Measurements from ENCODE around the gene TAF1. TPM values are rescaled to one million over a fixed set of nuclear protein-coding genes. Genes with fewer than 3 reads are reported as not detected.

Gene TAF1
- total and polyA plus RNA-seq, 10 of the 15 experiments (the other 5 are each of a cell fraction or from before 2014, with no cell fraction given): 4.1 to 24.2 (median 17.2) TPM

GRCh38 chrX:71365875-71366673, at the start of gene TAF1 (continued):
- no peak for TF ChIP-seq RELB (IDR thresholded peaks at IDR 0.05; ENCODE audit: low read depth)
- no peak for TF ChIP-seq MYB (IDR thresholded peaks at IDR 0.05; ENCODE audit: borderline replicate concordance, low read depth, low read length)
- no peak; the same call in 1 of the 2 replicates for TF ChIP-seq SPI1 (IDR thresholded peaks at IDR 0.05; ENCODE audit: borderline replicate concordance, insufficient read depth, low read depth, low read length)
- TF ChIP-seq NFIC (IDR thresholded peaks at IDR 0.05; ENCODE audit: low read depth, low read length): peak; percentile 29; the same call in 1 of the 2 replicates
- no peak for TF ChIP-seq TCF7 (IDR thresholded peaks at IDR 0.05; ENCODE audit: borderline replicate concordance)
- TF ChIP-seq ZNF384 (IDR thresholded peaks at IDR 0.05; ENCODE audit: borderline replicate concordance, low read depth, low read length): no peak
- no peak for TF ChIP-seq ZNF274 (IDR thresholded peaks at IDR 0.05; ENCODE audit: insufficient read depth, insufficient read length)
- no peak for TF ChIP-seq FOXK2 (IDR thresholded peaks at IDR 0.05)
- TF ChIP-seq ZNF622 (IDR thresholded peaks at IDR 0.05): no peak
- TF ChIP-seq CREB1 (IDR thresholded peaks at IDR 0.05; ENCODE audit: low read depth): peak; percentile 51; the same call in 1 of the 2 replicates
- peak; percentile 93 for TF ChIP-seq NFYB (IDR thresholded peaks at IDR 0.05; ENCODE audit: insufficient read depth, low read depth, low read length)
- TF ChIP-seq ZBTB4 (CRISPR knock-in tag; IDR thresholded peaks at IDR 0.05): no peak
- TF ChIP-seq ASH2L (IDR thresholded peaks at IDR 0.05; ENCODE audit: borderline replicate concordance, low read depth): no peak
- TF ChIP-seq DPF2 (IDR thresholded peaks at IDR 0.05): no peak
- no peak for TF ChIP-seq BMI1 (IDR thresholded peaks at IDR 0.05; ENCODE audit: borderline replicate concordance)
- TF ChIP-seq ZNF217 (IDR thresholded peaks at IDR 0.05): no peak
- TF ChIP-seq PKNOX1 (IDR thresholded peaks at IDR 0.05): no peak
- TF ChIP-seq IKZF2 (IDR thresholded peaks at IDR 0.05): no peak
- TF ChIP-seq PRDM15 (CRISPR knock-in tag; IDR thresholded peaks at IDR 0.05): no peak

Measured in GM12878 (cell line).